ENCODE data around the gene TAS2R3.
"Not testable (repeated sequence)": the region's sequence is repeated elsewhere in the genome, so short reads cannot be mapped to it uniquely, and the experiment has no call there.

Gene TAS2R3, protein sequence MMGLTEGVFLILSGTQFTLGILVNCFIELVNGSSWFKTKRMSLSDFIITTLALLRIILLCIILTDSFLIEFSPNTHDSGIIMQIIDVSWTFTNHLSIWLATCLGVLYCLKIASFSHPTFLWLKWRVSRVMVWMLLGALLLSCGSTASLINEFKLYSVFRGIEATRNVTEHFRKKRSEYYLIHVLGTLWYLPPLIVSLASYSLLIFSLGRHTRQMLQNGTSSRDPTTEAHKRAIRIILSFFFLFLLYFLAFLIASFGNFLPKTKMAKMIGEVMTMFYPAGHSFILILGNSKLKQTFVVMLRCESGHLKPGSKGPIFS

DNA sequence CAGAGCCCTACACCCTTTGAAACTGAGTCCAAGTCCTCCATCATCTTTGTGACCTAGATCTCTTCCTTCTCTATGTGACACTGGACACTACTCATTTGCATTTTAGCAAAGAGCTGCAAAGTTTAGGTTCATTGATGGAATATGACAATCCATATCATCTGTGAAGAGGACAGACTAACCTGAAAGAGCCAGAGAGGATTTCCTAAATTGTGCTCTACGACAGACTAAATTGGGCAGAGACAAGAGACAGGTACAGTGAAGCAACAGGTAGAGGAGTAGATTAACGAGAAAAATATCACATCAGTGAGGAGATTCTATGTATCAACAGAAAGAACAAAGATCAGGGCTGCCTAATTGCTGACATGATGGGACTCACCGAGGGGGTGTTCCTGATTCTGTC, at the start of gene TAS2R3:
Gene TAS2R3 (plus strand): TSS at position 301 of the 400 bp plus-strand sequence. CDS start 62 bp downstream, at position 363.
- no peak for DNase-seq (ENCODE audit: low read depth in 2 of 2)

DNA sequence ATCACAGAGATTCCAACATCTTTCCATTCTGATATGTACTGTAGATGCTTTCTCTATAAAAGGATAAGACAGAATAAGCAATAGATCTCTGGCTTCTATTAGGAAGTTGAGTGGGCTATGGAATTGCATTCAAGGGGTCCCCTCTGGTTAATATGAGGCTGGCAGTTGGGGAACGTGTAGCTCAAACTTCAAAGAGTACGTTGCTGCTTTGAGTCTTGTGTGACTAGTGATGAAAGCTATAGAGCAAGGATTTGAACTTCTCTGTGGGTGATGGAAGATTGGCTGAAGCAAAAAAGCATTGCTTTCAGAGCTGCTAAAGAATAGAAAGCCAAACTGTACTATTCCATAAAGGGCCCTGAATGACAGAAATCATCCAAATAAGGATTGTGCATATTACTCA, 49.3 kb upstream of the TAS2R3 start:
- no peak for DNase-seq (ENCODE audit: low read depth in 2 of 2)

DNA sequence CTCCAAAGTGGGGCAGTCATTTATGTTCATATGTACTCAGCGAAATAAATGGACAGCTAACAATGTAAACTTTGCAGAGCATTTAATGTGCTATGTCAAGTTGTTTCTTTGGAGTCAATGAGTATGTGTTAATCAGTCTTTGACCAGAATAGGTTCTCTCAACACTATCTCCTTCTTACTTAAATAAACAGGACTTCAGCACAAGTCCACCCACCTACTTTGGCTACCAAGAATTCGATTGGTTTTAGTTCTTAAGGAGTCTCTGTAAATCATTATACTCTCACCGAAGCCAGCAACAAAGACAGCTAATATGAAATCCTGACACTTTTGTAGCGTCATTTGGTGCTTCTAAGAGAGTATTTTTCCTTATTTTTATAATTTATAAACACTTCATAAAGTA, 48.9 kb upstream of the TAS2R3 start:
- no peak for DNase-seq (ENCODE audit: low read depth in 2 of 2)

DNA sequence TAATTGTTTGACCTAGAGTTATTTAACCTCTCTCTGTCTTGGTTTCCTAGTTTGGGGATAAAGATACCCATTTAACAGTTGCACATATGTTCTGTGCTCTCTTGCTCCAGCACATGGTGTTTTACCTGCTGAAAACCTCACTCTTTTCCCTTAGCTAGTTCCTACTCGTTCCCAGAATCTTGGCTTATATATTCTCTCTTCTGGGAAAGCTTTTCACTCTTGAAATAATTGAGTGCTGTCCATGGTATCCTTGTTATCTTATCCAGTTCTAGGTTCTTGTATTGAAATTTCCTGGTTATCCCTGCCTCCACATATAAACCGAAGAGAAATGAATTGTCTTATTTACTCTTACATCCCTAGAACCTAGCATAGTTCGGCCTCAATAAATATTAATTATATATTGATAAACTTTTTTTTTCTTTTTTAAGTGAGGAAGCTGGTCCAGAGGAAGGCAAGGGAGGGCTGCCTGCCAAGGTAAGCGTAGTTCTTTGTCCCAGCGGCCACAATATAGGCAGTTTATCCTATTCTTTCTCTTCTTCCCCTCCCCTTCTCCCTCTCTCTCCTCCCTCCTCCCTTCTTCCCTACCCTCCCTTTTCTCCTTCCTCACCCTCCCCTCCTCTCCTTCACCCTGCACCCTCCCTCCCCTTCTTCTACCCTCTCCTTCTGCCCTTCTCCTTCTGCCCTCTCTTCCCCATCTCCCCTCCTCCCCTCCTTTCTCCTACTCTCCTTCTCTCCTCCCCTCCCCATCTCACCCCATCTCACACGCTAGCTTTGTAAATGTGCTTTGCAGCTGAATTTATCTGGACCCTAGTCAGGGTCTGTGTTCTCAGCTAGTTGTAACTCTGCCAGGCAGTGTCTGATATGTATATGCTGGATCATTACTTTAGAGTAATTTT, 47.9 kb upstream of the TAS2R3 start:
- DNase-seq (ENCODE audit: low read depth in 2 of 2) = no peak

DNA sequence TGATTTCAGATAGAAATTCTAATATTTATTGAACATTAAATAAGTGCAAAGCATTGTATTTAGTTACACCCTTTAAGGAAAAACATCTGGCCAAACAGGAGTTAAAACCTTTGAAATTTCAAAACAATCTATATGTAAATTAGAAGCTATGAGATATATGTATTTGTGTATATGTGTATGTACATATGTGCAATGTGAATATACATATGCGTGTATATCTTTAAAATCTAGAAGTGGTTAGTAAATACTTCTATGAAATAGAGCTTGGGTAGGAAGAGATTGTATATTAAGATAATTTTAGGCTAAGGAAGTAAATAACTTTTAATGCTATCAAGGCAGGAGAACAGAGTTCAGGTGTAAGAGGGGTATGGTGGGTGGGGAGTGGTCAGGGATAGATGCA, 46.4 kb upstream of the TAS2R3 start:
- DNase-seq (ENCODE audit: low read depth in 2 of 2) = no peak

DNA sequence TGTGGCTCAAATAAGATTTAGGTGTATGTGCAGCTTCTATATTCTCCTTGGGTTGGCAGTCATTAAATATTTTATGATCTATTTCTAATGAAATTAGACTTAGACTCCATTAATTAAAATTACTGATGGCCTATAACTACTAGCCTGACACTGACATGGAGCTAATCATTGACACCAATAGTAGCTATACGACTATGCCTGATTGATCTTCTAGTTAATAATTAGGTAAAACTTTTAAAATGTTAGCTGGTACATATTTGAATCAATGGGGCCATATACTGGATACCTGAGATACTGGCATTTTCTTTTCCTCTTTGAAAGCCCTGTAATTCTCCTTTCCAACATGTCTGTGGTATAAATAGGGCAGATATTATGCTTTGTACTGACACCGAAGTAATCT, 41.4 kb upstream of the TAS2R3 start:
- no peak for DNase-seq (ENCODE audit: low read depth in 2 of 2)

DNA sequence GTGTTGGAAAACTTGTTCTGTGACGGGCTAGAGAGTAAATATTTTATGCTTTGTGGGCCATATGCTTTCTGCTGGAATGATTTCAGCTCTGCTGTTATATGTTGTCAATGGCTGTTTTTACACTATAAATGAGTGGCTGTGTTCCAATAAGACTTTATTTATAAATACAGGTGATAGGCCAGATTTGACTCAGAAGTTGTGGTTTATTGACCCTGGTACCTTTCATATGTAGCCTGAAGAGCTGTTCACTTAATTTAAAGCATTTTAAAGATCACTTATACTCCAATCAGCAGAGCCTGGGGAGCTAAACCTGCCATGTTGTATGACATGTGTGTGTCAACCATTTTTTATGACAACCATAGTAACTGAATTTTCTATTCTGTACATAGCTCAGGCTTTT, 34.9 kb upstream of the TAS2R3 start:
- no peak for DNase-seq (ENCODE audit: low read depth in 2 of 2)

DNA sequence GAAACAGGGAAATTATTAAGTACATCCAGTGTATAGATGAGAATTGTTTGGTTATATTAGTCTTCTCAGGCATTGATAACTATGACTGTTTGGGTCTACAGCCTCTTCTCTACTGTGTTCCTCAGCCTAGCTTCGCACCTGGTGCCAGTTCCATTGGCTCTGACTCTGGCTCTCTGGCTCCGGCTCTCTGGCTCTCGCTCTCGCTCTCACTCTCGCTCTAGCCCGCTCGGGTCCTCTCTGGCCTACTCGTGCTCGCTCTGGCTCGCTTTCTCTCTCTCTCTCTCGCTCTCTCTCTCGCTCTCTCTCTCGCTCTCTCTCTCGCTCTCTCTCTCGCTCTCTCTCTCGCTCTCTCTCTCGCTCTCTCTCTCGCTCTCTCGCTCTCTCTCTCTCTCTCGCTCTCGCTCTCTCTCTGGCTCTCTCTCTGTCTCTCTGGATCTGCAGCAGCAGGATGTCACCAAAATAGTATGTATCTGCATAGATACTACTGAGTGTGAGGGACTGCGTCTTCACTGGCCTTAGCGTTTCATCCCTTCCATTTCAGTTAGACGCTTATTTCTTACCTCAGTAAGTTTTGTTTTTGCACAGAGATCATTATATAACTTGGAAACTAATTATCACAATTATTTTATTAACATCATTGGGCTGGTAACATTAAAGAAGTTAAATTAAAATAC, 32.3 kb upstream of the TAS2R3 start:
- DNase-seq (ENCODE audit: low read depth in 2 of 2) = no peak

DNA sequence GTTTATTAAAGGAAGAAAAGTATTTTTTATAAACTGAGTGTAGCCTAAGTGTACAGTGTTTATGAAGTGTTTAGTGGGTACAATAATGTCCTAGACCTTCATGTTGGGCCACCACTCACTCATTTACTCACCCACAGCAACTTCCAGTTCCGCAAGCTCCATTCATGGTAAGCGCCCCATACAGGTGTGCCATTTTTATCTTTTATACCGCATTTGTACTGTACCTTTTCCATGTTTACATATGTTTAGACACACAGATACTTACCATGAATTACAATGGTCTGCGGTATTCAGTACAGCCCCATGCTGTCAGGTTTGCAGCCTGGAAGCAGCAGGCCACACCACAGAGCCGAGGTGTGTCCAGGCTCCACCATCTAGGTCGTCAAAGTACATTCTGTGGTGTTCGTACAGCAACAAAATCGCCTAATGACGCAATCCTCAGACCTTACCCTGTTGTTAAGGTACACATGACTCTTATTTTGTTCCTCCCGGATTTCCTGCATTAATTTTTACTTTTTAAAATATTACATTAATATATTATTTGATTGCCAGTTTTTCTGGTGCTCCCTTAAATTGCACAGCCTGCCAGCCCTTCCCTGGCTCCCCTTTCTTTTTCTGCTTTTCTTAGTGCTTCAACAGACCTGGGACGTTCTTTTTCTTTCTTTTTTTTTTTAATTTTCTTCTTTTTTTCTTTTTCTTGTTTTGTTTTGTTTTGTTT, 26.6 kb upstream of the TAS2R3 start:
- peak in 1 of 2 donors; percentile 2 for DNase-seq (ENCODE audit: low read depth in 2 of 2)

DNA sequence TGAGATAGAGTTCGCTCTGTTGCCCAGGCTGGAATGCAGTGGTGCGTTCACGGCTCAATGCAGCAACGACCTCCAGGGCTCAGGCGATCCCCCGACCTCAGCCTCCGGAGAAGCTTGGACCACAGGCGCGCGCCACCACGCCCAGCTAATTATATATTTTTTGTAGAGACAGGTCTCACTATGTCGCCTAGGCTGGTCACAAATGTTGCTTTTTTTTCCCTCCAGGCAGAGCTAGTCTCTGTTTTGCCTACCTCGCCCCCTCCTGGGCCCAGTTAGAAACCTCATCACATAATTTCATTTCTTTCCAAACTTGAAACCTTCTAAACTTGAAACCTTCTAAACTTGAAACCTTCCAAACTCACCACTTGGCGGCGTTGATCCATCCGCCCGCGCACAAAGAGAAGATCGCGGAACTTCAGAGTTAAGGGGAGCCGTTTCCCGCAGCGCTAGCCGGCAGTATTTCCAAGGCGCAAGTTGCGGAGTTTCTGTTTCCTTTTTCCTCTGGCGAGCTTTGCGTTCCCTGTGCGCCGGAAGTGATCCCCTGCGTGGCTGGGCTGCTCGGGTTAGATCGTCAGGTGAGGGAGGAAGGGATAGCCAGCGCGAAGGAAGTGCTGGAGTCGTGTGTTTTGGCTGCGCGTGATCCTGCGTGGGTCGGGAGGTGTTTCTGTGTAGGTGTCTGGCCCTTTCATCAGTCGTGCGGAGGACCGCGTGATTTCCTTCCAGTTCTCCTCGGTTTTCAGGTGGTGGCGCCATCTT, 25.9 kb upstream of the TAS2R3 start, which contains the start of gene SSBP1:
Gene SSBP1 (plus strand): TSS at position 523 of the 756 bp plus-strand sequence. CDS start 809 bp downstream, outside the sequence.
- DNase-seq (ENCODE audit: low read depth in 2 of 2) = peak; percentile 83 to 86

DNA sequence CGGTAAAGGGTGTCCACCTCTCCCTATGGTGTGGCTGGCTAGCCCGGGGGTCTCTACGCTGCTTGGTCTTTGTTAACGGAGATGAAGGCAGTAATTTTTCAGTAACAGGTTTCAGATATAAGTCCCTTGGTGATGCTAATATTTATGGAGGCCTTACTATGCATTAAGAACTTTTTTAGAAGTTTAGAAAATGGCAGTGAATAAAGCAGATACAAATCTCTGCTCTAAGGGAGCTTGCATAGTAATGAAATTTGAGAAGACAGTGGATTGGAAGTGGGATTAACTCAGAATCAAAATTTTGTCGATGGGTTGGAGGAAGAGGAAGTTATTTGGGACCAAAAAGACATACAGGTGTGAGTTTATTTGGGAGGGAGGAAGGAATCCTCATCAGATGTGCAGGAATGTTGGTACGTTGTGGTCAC, 25.3 kb upstream of the TAS2R3 start:
- no peak for DNase-seq (ENCODE audit: low read depth in 2 of 2)

DNA sequence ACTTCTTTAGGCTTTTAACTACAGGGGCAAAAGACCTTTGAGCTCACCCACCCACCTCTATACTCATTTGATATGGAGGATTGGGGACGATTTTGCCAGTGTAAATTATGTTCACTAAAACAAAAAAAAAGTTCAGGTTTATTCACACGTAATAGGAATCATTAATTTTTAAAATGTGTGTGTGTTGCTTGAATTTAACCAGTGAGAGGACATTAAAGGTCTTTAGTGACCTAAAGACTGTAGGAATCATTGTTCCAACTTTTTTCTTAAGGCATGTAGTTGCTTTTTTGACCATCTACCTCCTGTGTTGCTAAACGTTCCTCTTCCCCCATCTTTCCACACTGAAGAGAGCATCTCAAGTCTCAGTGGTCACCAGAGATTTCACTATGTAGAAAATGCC, 24.6 kb upstream of the TAS2R3 start:
- DNase-seq (ENCODE audit: low read depth in 2 of 2) = no peak

DNA sequence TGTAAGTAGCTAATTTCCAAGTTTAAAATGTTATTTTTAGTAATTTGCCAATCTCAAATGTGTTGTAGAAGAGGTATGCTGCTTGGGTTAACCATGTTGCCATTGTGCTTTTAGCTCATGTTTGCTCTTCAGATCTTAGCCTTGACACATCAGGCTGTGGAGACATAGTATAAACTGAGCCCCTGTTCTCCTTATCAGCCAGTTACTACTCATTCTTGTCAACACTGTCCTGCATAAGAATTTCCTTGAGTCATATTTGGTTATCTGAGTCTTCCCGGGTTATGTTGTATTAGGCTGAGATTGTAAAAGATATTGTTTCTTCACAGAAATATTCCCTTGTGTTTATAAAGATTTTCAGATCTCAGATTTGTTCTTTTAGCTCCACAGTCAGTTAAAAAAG, 21.7 kb upstream of the TAS2R3 start:
- no peak for DNase-seq (ENCODE audit: low read depth in 2 of 2)

DNA sequence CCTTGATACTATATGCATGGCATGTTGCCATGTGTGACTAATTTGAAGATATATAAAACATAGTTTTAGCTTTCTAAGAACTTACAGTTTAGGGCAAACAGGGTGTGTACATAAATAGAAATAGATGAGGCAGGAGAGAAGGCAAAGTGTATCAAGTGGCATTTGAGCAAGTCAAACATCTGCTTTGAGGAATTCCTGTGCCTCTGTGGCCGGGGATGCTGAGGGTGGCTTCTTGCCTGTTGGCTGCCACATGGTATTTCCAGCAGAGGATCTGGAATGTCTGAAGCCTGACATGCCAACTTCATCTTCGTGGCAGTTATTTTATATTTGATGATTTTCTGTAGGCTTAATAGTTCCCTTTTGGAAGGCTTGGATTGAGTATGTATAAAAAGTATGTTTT, 19.8 kb upstream of the TAS2R3 start:
- DNase-seq (ENCODE audit: low read depth in 2 of 2) = no peak

DNA sequence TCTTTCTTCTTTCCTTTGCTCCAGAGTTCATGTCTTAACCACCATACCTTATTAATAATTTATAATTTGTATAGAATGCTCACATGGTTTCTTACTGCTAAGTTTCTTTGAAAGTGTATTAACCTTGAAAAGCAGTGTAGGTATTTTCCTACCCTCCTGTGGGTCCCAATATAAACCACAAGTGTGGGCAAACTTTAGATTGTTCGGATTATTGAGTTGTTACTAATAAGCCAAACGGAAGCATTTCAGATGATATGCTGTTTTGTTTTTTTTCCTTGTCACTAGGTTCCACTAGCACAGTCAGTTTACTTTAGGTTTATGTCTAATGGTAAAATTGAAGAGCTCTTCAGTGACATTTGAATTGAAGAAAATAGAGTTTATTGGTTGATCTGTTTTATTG, 15.5 kb upstream of the TAS2R3 start:
- DNase-seq (ENCODE audit: low read depth in 2 of 2) = no peak

DNA sequence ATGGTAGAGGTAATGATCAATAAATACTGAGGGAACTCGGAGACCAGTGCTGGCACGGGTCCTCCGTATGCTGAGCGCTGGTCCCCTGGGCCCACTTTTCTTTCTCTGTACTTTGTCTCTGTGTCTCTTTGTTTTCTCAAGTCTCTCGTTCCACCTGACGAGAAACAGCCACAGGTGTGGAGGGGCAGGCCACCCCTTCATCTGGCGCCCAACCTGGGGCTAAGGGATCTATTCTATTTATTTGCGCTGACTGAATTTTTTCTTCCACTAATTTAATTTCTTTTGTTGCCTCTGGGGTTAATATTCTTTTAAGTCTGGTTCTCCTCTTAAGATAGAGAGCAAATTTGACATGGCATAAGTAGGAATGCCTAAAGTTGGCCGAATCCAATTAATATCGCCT, 12.0 kb upstream of the TAS2R3 start:
- not testable (repeated sequence) for DNase-seq (ENCODE audit: low read depth in 2 of 2)

DNA sequence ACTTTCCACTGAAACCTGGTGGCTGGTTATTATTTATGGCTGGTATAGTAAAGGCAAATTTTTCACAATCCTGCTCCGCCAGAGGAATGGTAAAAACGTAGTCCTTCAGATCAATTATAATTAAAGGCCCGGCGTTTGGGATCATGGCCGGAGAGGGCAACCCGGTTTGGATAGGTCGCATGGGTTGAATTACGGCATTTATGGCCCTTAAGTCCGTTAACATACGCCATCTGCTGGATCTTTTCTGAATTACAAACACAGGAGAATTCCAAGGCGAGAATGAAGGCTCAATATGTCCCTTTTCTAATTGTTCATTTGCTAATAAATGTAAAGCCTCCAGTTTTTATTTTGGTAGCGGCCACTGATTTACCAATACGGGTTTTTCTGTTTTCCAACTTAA, 11.3 kb upstream of the TAS2R3 start:
- DNase-seq (ENCODE audit: low read depth in 2 of 2) = no peak

DNA sequence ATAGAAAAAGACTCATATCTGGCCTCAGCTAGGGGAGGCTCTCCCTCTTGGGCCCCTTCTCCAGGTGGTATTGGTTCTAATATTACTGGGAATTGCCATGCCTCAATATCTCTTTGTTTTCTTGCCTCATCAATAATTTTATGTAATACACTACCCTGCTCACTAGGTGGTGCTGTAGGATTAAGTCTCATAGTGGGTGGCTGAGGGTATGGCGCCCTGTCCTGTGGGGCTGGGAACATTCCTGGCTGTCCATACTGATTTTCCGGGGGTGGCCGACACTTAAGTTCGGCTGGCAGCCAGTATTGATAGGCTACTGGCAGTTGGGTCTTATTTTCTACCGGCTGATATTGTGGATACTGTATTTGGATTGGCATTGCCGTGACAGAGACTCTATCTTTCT, 9.0 kb upstream of the TAS2R3 start:
- no peak for DNase-seq (ENCODE audit: low read depth in 2 of 2)

DNA sequence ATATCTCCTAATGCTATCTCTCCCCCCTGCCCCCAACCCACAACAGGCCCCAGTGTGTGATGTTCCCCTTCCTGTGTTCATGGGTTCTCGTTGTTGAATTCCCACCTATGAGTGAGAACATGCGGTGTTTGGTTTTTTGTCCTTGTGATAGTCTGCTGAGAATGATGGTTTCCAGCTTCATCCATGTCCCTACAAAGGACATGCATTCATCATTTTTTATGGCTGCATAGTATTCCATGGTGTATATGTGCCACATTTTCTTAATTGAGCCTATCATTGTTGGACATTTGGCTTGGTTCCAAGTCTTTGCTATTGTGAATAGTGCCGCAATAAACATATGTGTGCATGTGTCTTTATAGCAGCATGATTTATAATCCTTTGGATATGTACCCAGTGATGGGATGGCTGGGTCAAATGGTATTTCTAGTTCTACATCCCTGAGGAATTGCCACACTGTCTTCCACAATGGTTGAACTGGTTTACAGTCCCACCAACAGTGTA, 6.2 kb downstream of the TAS2R3 start:
- not testable (repeated sequence) for DNase-seq (ENCODE audit: low read depth in 2 of 2)

DNA sequence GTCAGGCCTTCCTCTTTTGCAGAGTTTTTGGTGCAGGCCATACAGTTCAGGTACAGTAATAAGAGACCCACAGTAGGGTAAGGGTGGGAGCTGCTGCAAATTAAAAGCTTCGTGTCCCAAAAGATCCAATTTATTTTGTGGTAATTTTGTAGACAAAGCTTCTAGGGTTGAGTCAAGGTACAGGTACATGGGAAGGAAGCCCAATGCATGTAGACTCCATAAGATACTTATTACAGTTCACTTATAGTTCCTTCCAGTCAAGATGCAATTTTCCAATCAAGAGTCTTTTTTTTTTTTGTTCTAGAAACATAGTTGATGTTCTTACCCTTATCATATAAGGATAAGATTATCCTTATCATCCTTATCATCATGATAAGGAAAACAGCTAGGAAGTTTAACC, 12.5 kb downstream of the TAS2R3 start, which contains the start of gene TAS2R4:
Gene TAS2R4 (plus strand): TSS at position 301 of the 400 bp plus-strand sequence. CDS start 1,815 bp downstream, outside the sequence.
- DNase-seq (ENCODE audit: low read depth in 2 of 2) = no peak
